ACC112 (cell line): ENCODE measurements around the gene MX1.

ENCODE experiments used
- H2AFZ ChIP-seq: fragments of 200-600 bp; sonication (generic); one replicate; pipeline ENCODE4 v1.6.0; 2017; ENCODE audit warnings: antibody characterized with exemption, low read length; ENCODE audit not compliant: unreplicated experiment
- H3K27ac ChIP-seq: fragments of 200-600 bp; sonication (generic); 2 replicates; pipeline ENCODE4 v1.5.1; 2014; ENCODE audit warnings: low read depth, mild to moderate bottlenecking, antibody characterized with exemption, low read length, moderate library complexity
- H3K27me3 ChIP-seq: fragments of 200-600 bp; sonication (generic); 2 replicates; pipeline ENCODE4 v1.6.1; 2014; ENCODE audit warnings: mild to moderate bottlenecking, antibody characterized with exemption, low read length, moderate library complexity, mixed read lengths; ENCODE audit not compliant: insufficient read depth
- H3K36me3 ChIP-seq: fragments of 200-600 bp; sonication (generic); 2 replicates; pipeline ENCODE4 v1.6.1; 2016; ENCODE audit warnings: mild to moderate bottlenecking, antibody characterized with exemption, low read length, moderate library complexity, mixed read lengths; ENCODE audit not compliant: insufficient read depth
- H3K4me1 ChIP-seq: fragments of 200-600 bp; sonication (generic); one replicate; pipeline ENCODE4 v1.6.1; 2016; ENCODE audit warnings: low read length, mixed read lengths; ENCODE audit not compliant: insufficient read depth, unreplicated experiment, control insufficient read depth
- H3K4me3 ChIP-seq: fragments of 200-600 bp; sonication (generic); 2 replicates; pipeline ENCODE4 v1.5.1; 2014; ENCODE audit warnings: mild to moderate bottlenecking, low read depth, low read length
- H3K79me2 ChIP-seq: fragments of 200-600 bp; sonication (generic); one replicate; pipeline ENCODE4 v1.6.0; 2016; ENCODE audit warnings: low read length; ENCODE audit not compliant: control insufficient read depth, unreplicated experiment, insufficient read depth

MX1 gene

GRCh38 chr21:41460578-41461527 lies 34.8 kb downstream of the MX1 start:
- H3K4me3 ChIP-seq = no peak overlapping the region
- no peaks in the 10 kb centered on the region for H3K27me3 ChIP-seq
- no peaks in the 10 kb centered on the region for H3K79me2 ChIP-seq
- peaks cover 29% of the 10 kb centered on the region for H3K36me3 ChIP-seq
- H3K27ac ChIP-seq = no peak overlapping the region
- H3K4me1 ChIP-seq = peaks cover 17% of the 10 kb centered on the region
- no peak overlapping the region for H2AFZ ChIP-seq

GRCh38 chr21:41465176-41465781 lies 39.2 kb downstream of the MX1 start:
- H3K27ac ChIP-seq = no peak overlapping the region
- H2AFZ ChIP-seq = no peak overlapping the region
- H3K4me3 ChIP-seq = no peak overlapping the region
- H3K36me3 ChIP-seq = no peaks in the 10 kb centered on the region
- H3K79me2 ChIP-seq = no peaks in the 10 kb centered on the region
- no peaks in the 10 kb centered on the region; the same call in 1 of the 2 replicates for H3K27me3 ChIP-seq
- H3K4me1 ChIP-seq = peaks cover 25% of the 10 kb centered on the region

- Histone ChIP-seq H3K36me3 (no peaks in the 10 kb centered on the region), H3K4me1 (peaks cover 21% of the 10 kb centered on the region)
Measured at GRCh38 chr21:41466024-41466820, 40.2 kb downstream of the MX1 start.

GRCh38 chr21:41470054-41470453 lies 44.0 kb downstream of the MX1 start:
- H3K4me3 ChIP-seq = no peak overlapping the region

More at GRCh38 chr21:41466024-41466820, 40.2 kb downstream of the MX1 start:
- H3K27ac ChIP-seq = no peak overlapping the region
- peaks cover 4% of the 10 kb centered on the region for H3K27me3 ChIP-seq
- no peak overlapping the region for H2AFZ ChIP-seq
- H3K79me2 ChIP-seq = no peaks in the 10 kb centered on the region
- H3K4me3 ChIP-seq = no peak overlapping the region

GRCh38 chr21:41472753-41473548 lies 46.9 kb downstream of the MX1 start:
- Histone ChIP-seq H3K27ac (no peak overlapping the region), H3K27me3 (peaks cover 28% of the 10 kb centered on the region), H3K79me2 (no peaks in the 10 kb centered on the region), H3K36me3 (no peaks in the 10 kb centered on the region), H2AFZ (no peak overlapping the region), H3K4me1 (peaks cover under 1% of the 10 kb centered on the region), H3K4me3 (no peak overlapping the region)

More at GRCh38 chr21:41470054-41470453, 44.0 kb downstream of the MX1 start:
- Histone ChIP-seq H3K27me3 (peaks cover 17% of the 10 kb centered on the region), H2AFZ (no peak overlapping the region), H3K79me2 (no peaks in the 10 kb centered on the region), H3K36me3 (no peaks in the 10 kb centered on the region), H3K27ac (no peak overlapping the region), H3K4me1 (peaks cover 15% of the 10 kb centered on the region)

GRCh38 chr21:41475714-41476420 lies 49.8 kb downstream of the MX1 start:
- Histone ChIP-seq H3K27ac (no peak overlapping the region), H2AFZ (no peak overlapping the region), H3K4me3 (no peak overlapping the region), H3K79me2 (no peaks in the 10 kb centered on the region), H3K27me3 (peaks cover 44% of the 10 kb centered on the region), H3K36me3 (no peaks in the 10 kb centered on the region), H3K4me1 (no peaks in the 10 kb centered on the region)

GRCh38 chr21:41477641-41478318 lies 51.7 kb downstream of the MX1 start:
- Histone ChIP-seq H3K36me3 (no peaks in the 10 kb centered on the region), H3K4me3 (no peak overlapping the region), H3K27me3 (peaks cover 40% of the 10 kb centered on the region), H2AFZ (no peak overlapping the region), H3K79me2 (no peaks in the 10 kb centered on the region), H3K27ac (no peak overlapping the region), H3K4me1 (peaks cover 5% of the 10 kb centered on the region)

- no peak overlapping the region for H2AFZ ChIP-seq
- H3K79me2 ChIP-seq = no peaks in the 10 kb centered on the region
- H3K27ac ChIP-seq = no peak overlapping the region
- peaks cover 7% of the 10 kb centered on the region for H3K4me1 ChIP-seq
- no peaks in the 10 kb centered on the region for H3K36me3 ChIP-seq
- H3K27me3 ChIP-seq = peaks cover 42% of the 10 kb centered on the region
- H3K4me3 ChIP-seq = no peak overlapping the region
Measured at GRCh38 chr21:41478319-41479177, 52.5 kb downstream of the MX1 start.

- Histone ChIP-seq H3K4me1 (peaks cover 7% of the 10 kb centered on the region), H3K4me3 (no peak overlapping the region), H3K36me3 (no peaks in the 10 kb centered on the region), H2AFZ (no peak overlapping the region), H3K27me3 (peaks cover 51% of the 10 kb centered on the region), H3K27ac (no peak overlapping the region), H3K79me2 (no peaks in the 10 kb centered on the region)
Measured at GRCh38 chr21:41479686-41480085, 53.6 kb downstream of the MX1 start.
